A204.1 (cell line): ENCODE measurements around the gene TTLL3.
"Not testable (repeated sequence)": the region's sequence is repeated elsewhere in the genome, so short reads cannot be mapped to it uniquely, and the experiment has no call there.

Experiments
- FAIRE-seq: peaks from 2 replicates; lab custom pipeline; 2012; peaks lifted over from hg19 to GRCh38; lab: Jason Lieb, UNC

TTLL3 gene

DNA sequence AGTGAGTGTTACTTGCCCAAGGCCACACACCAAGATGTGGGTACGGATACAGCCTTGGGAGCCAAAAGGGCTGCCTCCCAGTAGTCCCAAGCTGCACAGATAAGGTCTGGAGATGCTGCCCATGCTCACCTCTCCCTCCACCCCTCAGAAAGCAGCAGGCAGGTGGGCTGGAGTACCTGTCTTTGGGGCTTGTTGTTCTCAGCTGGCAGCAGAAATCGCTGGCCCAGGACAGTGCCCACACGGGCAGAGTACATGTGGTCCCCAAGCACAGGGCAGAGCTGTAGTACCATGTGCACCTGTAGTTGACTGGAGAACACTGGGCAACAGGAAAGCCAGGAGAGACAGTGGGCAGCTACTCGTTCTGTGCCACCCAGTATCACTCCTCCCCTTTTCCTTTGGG is 28.8 kb downstream of the TTLL3 start:
- no peak for FAIRE-seq

DNA sequence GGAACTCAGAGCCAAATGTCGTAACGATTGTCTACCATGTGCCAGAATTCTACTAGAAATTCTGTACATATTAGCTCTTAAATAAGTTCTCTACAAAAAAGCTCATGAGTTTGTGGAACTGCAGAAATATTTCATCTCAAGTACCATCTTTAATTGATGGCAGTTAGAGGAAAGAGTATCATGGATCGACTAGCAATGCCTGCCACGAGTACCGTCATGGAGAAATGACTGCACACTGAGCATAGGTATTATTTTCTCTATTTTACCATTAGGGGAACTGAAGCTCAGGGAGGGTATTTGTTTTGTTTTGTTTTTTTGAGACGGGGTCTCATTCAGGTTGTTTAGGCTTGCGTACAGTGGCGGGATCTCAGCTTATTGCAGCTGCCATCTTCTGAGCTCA is 31.0 kb downstream of the TTLL3 start:
- FAIRE-seq: no peak

GRCh38 chr3:9843715-9844438 is 33.8 kb downstream of the TTLL3 start, which contains the start of gene RPUSD3:
Gene RPUSD3, minus strand, starts transcription at chr3:9844008. Its CDS starts 18 bp downstream, at chr3:9843990.
- FAIRE-seq: peak; percentile 86

- no peak for FAIRE-seq
These were observed 36.2 kb downstream of the TTLL3 start for GRCh38 chr3:9846231-9846630.

DNA sequence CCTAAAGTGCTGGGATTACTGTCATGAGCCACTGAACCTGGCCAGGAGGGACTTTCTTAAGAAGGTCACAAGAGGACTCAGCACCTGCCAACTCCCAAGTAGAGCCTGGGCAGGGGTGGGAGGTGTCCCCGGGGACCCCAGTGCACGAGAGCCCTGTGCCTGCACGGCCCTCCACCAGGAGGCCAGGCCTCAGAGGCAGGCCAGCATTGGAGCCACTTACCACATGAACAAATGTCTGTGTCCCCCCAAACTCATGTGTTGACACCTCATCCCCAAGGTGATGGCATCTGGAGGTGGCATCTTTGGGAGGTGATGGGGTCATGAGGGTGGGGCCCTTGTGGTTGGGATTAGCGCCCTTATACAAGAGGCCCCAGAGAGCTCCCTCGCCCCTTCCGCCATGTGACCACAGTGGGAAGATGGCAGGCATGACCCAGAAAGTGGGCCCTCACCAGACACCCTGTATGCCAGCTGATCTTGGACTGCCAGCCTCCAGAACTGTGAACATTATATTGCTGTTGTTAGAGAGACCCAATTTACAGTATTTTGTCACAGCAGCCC is 36.9 kb downstream of the TTLL3 start:
- no peak for FAIRE-seq

GRCh38 chr3:9847870-9848269 is 37.8 kb downstream of the TTLL3 start:
- FAIRE-seq: not testable (repeated sequence)

- peak; percentile 74 for FAIRE-seq
These were observed 38.8 kb downstream of the TTLL3 start for GRCh38 chr3:9848860-9849259.

GRCh38 chr3:9851383-9851782 is 41.3 kb downstream of the TTLL3 start:
- FAIRE-seq: not testable (repeated sequence)

DNA sequence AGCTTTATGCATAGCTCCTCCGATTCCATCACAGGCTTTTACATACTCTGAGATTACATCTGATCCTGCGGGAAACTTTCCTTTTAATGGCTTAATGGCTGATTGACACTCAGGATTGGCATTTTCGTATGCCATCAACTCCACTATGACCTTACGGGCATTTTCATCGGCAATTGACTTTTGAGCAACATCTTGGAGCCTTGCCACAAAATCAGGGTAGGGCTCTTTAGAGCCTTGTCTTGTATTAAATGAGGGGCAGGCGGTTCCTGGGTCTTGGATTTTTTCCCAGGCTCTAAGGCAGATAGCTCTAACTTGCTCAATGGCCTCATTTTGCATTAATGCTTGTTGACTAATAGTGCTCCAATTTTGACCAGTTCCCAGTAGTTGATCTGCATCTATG is 41.9 kb downstream of the TTLL3 start:
- FAIRE-seq: not testable (repeated sequence)

- FAIRE-seq: no peak
These were observed 42.5 kb downstream of the TTLL3 start for GRCh38 chr3:9852528-9852927.

- not testable (repeated sequence) for FAIRE-seq
These were observed 44.4 kb downstream of the TTLL3 start for GRCh38 chr3:9854291-9854940.

DNA sequence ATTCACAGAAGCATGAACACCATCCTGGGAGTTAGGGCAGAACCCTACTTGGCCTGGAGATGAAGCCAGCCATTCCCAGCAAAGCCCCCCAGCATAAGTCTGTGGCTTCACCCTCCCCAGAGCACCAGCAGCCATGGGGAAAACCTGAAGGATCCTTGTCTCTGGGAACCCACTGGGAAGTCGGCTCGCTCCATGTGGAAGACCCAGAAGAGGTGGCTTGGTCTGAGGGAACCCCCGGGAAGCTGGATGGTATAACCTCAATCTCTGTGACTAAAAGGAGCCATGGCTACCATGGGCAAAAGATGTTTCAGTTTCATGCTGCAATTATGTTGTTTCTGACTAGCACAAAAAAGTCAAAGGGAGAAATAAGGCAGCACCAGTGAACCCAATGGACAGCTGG is 45.5 kb downstream of the TTLL3 start:
- FAIRE-seq: no peak

- no peak for FAIRE-seq
These were observed 49.5 kb downstream of the TTLL3 start for GRCh38 chr3:9859530-9860025.

GRCh38 chr3:9861201-9861600 is 51.1 kb downstream of the TTLL3 start:
- FAIRE-seq: no peak

- FAIRE-seq: no peak
These were observed 51.6 kb downstream of the TTLL3 start for GRCh38 chr3:9861626-9862130.

DNA sequence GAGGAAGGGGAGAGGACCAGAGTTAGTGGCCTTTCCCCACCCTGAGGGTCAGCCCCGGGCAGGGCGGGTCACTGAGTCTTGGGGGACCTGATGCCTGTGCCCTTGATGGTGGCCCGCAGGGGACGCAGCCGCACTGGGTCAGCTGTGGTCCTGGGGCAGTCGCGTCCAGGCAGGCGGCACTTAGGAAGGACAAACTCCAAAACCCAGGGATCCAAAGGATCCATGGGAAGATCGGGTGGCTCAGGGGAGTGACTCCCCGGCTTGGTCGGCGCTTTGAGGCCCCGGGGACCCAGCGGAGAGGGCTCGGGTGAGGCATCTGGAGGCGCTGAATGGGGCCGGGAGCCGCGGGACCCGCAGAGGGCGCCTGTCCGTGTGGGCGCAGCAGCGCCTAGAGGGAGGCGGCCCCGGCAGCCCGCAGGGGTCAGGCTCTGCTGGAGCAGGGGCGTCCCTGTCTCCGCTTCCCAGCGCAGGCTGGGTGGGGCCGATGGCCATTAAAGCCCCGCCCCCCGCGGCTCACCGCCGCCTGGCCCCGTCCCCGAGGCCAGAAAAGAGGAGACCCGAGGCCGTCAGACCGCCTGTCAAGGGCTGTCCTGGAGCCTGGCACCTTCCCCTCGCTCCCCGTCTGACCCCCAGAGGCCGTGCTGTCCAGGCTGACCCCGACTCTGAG is 52.5 kb downstream of the TTLL3 start:
- no peak for FAIRE-seq

DNA sequence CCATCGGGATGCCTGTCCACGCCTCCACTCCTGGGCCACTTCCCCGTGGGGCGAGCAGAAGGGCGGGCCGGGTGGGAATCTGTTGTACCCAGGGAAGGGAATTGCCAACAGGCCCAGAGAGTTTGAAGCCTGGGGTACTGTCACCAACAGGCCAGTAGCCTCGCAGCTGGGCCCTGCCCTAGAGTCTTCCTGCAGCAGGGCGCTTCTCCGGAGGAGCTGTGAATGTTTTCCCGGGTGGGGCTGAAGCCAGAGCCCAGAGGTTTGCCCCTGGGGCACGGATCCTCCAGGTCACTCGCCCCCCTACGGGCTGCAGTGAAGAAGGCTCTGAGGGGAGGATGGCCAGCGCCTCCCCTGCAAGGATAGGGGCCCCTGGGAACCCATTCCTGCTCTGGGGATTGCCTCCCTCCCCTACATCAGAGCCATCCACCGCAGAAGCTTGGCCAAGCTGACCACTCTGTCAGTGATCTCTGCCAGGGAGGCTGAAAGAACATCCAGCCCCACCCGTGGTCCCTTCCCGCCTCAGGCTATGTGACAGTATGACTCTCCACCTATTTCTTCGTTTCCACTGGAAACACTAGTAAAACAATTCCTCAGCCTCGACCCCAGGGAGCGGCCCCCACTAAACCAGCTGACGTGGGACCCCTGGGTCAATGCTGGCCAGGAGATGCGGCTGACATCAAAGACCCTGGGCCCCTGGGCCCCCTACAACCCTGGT is 53.2 kb downstream of the TTLL3 start:
- no peak for FAIRE-seq

DNA sequence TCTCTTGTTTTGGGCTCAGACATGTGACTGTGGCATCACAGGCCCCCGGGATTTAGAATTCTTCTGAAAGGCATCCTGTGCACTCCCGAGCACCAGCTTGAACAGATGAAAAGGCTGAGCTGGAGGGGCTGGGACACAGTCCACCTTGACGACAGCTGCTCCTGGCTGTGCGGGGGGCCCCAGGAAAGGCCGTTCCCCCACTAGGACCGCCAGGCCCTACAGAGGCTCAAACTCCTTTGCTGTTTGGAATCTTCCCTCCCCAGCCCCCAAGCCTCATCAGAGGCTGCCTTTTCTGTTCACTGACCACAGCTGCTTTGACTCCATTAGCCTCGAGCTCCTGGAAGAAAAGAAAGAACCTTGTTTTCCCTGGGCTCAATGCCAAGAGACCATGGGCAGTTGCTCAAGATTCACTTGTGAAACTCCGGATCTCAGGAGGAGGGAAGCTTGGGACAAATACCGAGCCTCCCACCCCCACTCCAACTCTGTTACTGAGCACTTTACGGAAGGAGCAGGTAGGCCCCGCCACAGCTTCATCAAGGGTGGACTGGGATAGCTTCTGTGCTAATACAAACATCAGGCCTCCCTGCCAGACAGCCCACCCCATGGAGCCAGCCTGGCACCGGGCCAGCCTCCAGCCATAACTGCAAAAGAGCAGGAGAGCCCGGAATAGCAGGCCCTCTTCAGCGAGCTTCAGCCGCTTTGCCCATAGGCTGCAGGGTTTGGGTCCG is 54.3 kb downstream of the TTLL3 start:
- FAIRE-seq: no peak

DNA sequence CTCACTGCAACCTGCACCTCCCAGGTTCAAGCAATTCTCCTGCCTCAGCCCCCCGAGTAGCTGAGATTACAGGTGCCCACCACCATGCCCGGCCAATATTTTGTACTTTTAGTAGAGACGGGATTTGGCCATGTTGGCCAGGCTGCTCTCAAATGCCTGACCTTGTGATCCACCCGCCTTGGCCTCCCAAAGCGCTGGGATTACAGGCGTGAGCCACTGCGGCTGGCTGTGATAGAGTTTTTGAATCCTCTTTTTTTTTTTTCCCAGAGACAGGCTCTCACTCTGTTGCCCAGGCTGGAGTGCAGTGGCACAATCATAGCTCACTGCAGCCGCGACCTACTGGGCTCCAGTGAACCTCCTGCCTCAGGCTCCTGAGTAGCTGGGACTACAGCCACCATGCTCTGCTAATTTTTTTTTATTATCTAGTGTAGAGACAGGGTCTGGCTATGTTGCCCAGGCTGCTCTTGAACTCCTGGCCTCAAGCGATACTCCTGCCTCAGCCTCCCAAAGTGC is 55.1 kb downstream of the TTLL3 start:
- not testable (repeated sequence) for FAIRE-seq

GRCh38 chr3:9866639-9867038 is 56.6 kb downstream of the TTLL3 start:
- no peak for FAIRE-seq

- no peak for FAIRE-seq
These were observed 57.0 kb downstream of the TTLL3 start for GRCh38 chr3:9867106-9867505.
